ENCODE data around the gene KCNT1. TPM values are rescaled to one million over a fixed set of nuclear protein-coding genes. Genes with fewer than 3 reads are reported as not detected.

KCNT1 gene
- total RNA-seq, 2 experiments from 2014 or later: not detected

DNA sequence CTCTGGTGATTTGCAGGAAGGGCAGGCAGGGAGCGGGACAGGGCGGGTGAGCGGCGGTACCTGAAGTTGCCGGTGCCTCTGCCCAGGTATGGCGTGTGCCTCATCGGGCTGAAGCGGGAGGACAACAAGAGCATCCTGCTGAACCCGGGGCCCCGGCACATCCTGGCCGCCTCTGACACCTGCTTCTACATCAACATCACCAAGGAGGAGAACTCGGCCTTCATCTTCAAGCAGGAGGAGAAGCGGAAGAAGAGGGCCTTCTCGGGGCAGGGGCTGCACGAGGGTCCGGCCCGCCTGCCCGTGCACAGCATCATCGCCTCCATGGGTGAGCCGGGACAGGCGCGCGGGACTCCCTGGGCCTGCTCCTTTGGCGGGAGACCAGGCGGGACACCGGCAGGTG lies 68.8 kb downstream of the KCNT1 start:
- DNase-seq (no peak), ATAC-seq (no peak)
- no peak for TF ChIP-seq CTCF (IDR thresholded peaks at IDR 0.05)
- H3K27me3 Mint-ChIP-seq: no peaks in the 10 kb centered on the region
- no peaks in the 10 kb centered on the region for H3K36me3 Mint-ChIP-seq (ENCODE audit: low read depth)
- H3K4me3 Mint-ChIP-seq: no peak overlapping the region
- peaks cover 5% of the 10 kb centered on the region for H3K9me3 Mint-ChIP-seq
- no peaks in the 10 kb centered on the region for H3K4me1 Mint-ChIP-seq (ENCODE audit: low read depth)
- intact Hi-C loops (cut with micrococcal nuclease): no loop called here
- ChIA-PET POLR2A (no interaction called here), CTCF (no interaction called here)
- no peak overlapping the region for H3K27ac Mint-ChIP-seq

GRCh38 chr9:135771401-135772051 lies 69.5 kb downstream of the KCNT1 start:
- no peak for DNase-seq
- no peak overlapping the region for H3K4me3 Mint-ChIP-seq
- CTCF ChIA-PET: no interaction called here
- POLR2A ChIA-PET: no interaction called here
- no peak for TF ChIP-seq CTCF (IDR thresholded peaks at IDR 0.05)
- no peaks in the 10 kb centered on the region for H3K27me3 Mint-ChIP-seq
- intact Hi-C loops (cut with micrococcal nuclease): no loop called here
- no peaks in the 10 kb centered on the region for H3K36me3 Mint-ChIP-seq (ENCODE audit: low read depth)
- no peak overlapping the region for H3K27ac Mint-ChIP-seq
- ATAC-seq: no peak
- H3K4me1 Mint-ChIP-seq (ENCODE audit: low read depth): no peaks in the 10 kb centered on the region
- no peaks in the 10 kb centered on the region for H3K9me3 Mint-ChIP-seq

DNA sequence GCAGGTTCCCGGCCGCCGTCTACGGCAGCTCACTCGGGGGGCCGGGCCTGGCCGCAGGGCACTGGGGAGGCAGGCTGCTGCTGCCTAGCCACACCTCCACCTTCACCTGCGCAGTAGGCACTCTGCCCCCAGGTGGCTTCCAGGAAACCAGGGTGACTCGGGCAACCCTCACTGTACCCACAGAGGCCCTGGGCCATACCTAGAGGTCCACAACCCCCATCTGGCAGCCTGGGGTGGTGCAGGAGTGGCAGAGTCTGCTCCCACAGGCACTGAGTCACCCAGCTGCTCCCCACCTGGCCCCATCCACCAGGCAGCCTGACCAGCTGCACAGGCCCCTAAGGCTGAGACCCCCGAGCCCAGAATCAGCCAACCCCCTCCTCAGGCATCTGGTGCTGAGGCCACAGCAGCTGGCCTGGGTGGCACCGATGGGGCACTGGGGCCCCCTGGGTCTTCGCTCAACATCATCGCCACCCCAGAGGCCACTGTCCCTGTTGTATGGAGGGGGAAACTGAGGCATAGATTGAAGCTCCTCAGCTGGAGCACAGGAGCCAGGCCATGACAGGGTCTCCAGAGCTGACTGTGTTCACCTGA lies 70.2 kb downstream of the KCNT1 start:
- Mint-ChIP-seq H3K9me3 (no peaks in the 10 kb centered on the region), H3K27ac (no peak overlapping the region), H3K4me3 (no peak overlapping the region), H3K27me3 (no peaks in the 10 kb centered on the region), H3K36me3 (ENCODE audit: low read depth) (no peaks in the 10 kb centered on the region), H3K4me1 (ENCODE audit: low read depth) (no peaks in the 10 kb centered on the region)
- ChIA-PET POLR2A (no interaction called here), CTCF (no interaction called here)
- intact Hi-C loops (cut with micrococcal nuclease): no loop called here
- ATAC-seq (no peak), DNase-seq (peak; percentile 31)
- no peak for TF ChIP-seq CTCF (IDR thresholded peaks at IDR 0.05)

DNA sequence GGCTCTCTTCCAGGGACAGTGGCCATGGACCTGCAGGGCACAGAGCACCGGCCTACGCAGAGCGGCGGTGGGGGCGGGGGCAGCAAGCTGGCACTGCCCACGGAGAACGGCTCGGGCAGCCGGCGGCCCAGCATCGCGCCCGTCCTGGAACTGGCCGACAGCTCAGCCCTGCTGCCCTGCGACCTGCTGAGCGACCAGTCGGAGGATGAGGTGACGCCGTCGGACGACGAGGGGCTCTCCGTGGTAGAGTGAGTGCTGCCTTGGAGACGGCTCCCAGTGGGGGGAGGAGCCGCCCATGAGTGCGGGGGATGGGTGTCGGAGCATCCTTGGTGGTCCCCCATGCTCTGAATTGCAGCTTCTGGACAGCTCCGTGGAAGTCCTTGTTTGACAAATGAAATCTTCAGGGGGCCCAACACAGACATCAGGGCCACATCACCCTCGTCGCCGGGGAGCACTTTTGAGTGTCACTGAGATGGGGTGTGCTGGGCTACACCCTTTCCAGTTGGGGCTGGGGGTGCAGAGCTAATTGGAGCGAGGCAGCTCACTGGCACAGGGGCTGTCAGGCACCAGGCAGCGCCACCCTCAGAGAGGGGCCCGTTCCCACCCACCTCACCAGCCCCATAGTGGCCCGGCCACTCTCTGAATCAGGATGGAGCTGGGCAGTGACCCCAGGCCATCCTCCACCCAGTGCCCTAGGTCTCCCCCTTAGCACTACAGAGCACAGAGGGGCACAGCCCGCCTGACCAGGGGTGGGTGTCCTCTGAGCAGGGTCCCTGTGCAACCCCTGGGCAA lies 70.9 kb downstream of the KCNT1 start:
- Mint-ChIP-seq H3K27me3 (no peaks in the 10 kb centered on the region), H3K9me3 (no peaks in the 10 kb centered on the region), H3K4me1 (ENCODE audit: low read depth) (no peaks in the 10 kb centered on the region), H3K27ac (no peak overlapping the region), H3K36me3 (ENCODE audit: low read depth) (no peaks in the 10 kb centered on the region), H3K4me3 (no peak overlapping the region)
- ChIA-PET CTCF (no interaction called here), POLR2A (no interaction called here)
- DNase-seq: no peak
- intact Hi-C loops (cut with micrococcal nuclease): no loop called here
- ATAC-seq: no peak
- TF ChIP-seq CTCF (IDR thresholded peaks at IDR 0.05): no peak
